NCI-H345 (cell line): ENCODE measurements around the gene MYO1F.
"Not testable (repeated sequence)": the region's sequence is repeated elsewhere in the genome, so short reads cannot be mapped to it uniquely, and the experiment has no call there.

Source experiments
- DNase-seq: peaks from one replicate; lab custom pipeline; 2025; lab: John Stamatoyannopoulos, UW

MYO1F gene

GRCh38 chr19:8517551-8518442 lies 59.4 kb downstream of the MYO1F start:
- DNase-seq = no peak

- no peak for DNase-seq
Measured at GRCh38 chr19:8515317-8515716, 61.9 kb downstream of the MYO1F start.

GRCh38 chr19:8514505-8515009 lies 62.7 kb downstream of the MYO1F start:
- DNase-seq = not testable (repeated sequence)

- DNase-seq = peak; percentile 94
Measured at GRCh38 chr19:8513687-8514504, 63.3 kb downstream of the MYO1F start, which contains the start of gene ZNF414. Gene ZNF414, minus strand, starts transcription at chr19:8514167. Its CDS starts 121 bp downstream, at chr19:8514046.

GRCh38 chr19:8513036-8513686 lies 64.1 kb downstream of the MYO1F start:
- DNase-seq = no peak

- no peak for DNase-seq
Measured at GRCh38 chr19:8512115-8512967, 64.9 kb downstream of the MYO1F start.

- DNase-seq = no peak
Measured at GRCh38 chr19:8511573-8512101, 65.6 kb downstream of the MYO1F start.

- no peak for DNase-seq
Measured at GRCh38 chr19:8510589-8511115, 66.6 kb downstream of the MYO1F start.

GRCh38 chr19:8506402-8506957 lies 70.8 kb downstream of the MYO1F start:
- DNase-seq = peak; percentile 24

GRCh38 chr19:8505680-8506401 lies 71.4 kb downstream of the MYO1F start:
- peak; percentile 65 for DNase-seq

GRCh38 chr19:8504919-8505318 lies 72.3 kb downstream of the MYO1F start:
- DNase-seq = no peak

GRCh38 chr19:8504171-8504570 lies 73.1 kb downstream of the MYO1F start:
- no peak for DNase-seq

GRCh38 chr19:8503510-8503909 lies 73.7 kb downstream of the MYO1F start:
- no peak for DNase-seq

GRCh38 chr19:8501981-8502380 lies 75.3 kb downstream of the MYO1F start:
- no peak for DNase-seq

GRCh38 chr19:8501516-8501915 lies 75.7 kb downstream of the MYO1F start:
- no peak for DNase-seq

- DNase-seq = no peak
Measured at GRCh38 chr19:8500158-8500557, 77.1 kb downstream of the MYO1F start.

GRCh38 chr19:8499048-8499833 lies 78.0 kb downstream of the MYO1F start:
- DNase-seq = no peak

- DNase-seq = no peak
Measured at GRCh38 chr19:8498295-8498694, 78.9 kb downstream of the MYO1F start.

- no peak for DNase-seq
Measured at GRCh38 chr19:8494158-8494557, 83.1 kb downstream of the MYO1F start.
